NCI-H69 (cell line): ENCODE measurements around the gene DUSP14.
"Not testable (repeated sequence)": the region's sequence is repeated elsewhere in the genome, so short reads cannot be mapped to it uniquely, and the experiment has no call there.

ENCODE experiments used
- DNase-seq: peaks from one replicate; lab custom pipeline; 2025; lab: John Stamatoyannopoulos, UW

DUSP14 gene

GRCh38 chr17:37485938-37486570, 3.6 kb upstream of the DUSP14 start:
- DNase-seq = peak; percentile 13

GRCh38 chr17:37488009-37488604, 1.6 kb upstream of the DUSP14 start:
- peak; percentile 80 for DNase-seq

GRCh38 chr17:37488607-37489196, 989 bp upstream of the DUSP14 start:
- DNase-seq = peak; percentile 89

GRCh38 chr17:37490022-37490587, 414 bp downstream of the DUSP14 start:
- DNase-seq = peak; percentile 84

GRCh38 chr17:37490638-37491614, 1.2 kb downstream of the DUSP14 start:
- peak; percentile 43 for DNase-seq

GRCh38 chr17:37492167-37492566, 2.5 kb downstream of the DUSP14 start:
- DNase-seq = peak; percentile 15

GRCh38 chr17:37493249-37494027, 3.7 kb downstream of the DUSP14 start:
- no peak for DNase-seq

- peak; percentile 35 for DNase-seq
Observed at GRCh38 chr17:37494401-37494831, 4.7 kb downstream of the DUSP14 start.

GRCh38 chr17:37494971-37495370, 5.3 kb downstream of the DUSP14 start:
- DNase-seq = peak; percentile 18

- DNase-seq = no peak
Observed at GRCh38 chr17:37500378-37500777, 10.7 kb downstream of the DUSP14 start.

GRCh38 chr17:37502009-37502936, 12.6 kb downstream of the DUSP14 start:
- DNase-seq = no peak

GRCh38 chr17:37503148-37503547, 13.5 kb downstream of the DUSP14 start:
- no peak for DNase-seq

- DNase-seq = no peak
Observed at GRCh38 chr17:37505333-37505732, 15.6 kb downstream of the DUSP14 start.

- DNase-seq = peak; percentile 68
Observed at GRCh38 chr17:37506678-37507077, 17.0 kb downstream of the DUSP14 start.

GRCh38 chr17:37507111-37507510, 17.4 kb downstream of the DUSP14 start:
- DNase-seq = peak; percentile 61

GRCh38 chr17:37510056-37510455, 20.4 kb downstream of the DUSP14 start:
- DNase-seq = no peak

- DNase-seq = not testable (repeated sequence)
Observed at GRCh38 chr17:37511642-37512041, 22.0 kb downstream of the DUSP14 start.

GRCh38 chr17:37512442-37513068, 22.9 kb downstream of the DUSP14 start:
- peak; percentile 52 for DNase-seq

- no peak for DNase-seq
Observed at GRCh38 chr17:37513711-37514110, 24.0 kb downstream of the DUSP14 start.
